Measurements from ENCODE around the gene COL4A1. TPM values are rescaled to one million over a fixed set of nuclear protein-coding genes. Genes with fewer than 3 reads are reported as not detected.

Gene COL4A1
- total RNA-seq, 2 donors from 2014 or later = 80.4 to 253 TPM

- Histone ChIP-seq H3K27ac (peak overlapping the region in 1 of 4 donors; percentile 17), H3K4me3 (no peak overlapping the region), H3K4me1 (peaks cover 14% of the 10 kb centered on the region), H3K9me3 (no peaks in the 10 kb centered on the region), H3K27me3 (no peaks in the 10 kb centered on the region), H3K36me3 (replicated peaks in 1 of 2; ENCODE audit: insufficient read depth in 1 of 2, low read depth in 2 of 2) (no peaks in the 10 kb centered on the region)
- DNase-seq = no peak
- WGBS, 2 donors = 77% methylated on average over 7 to 11 of the region's 11 CpGs
- TF ChIP-seq CTCF (IDR thresholded peaks at IDR 0.05) (no peak), POLR2A (IDR thresholded peaks at IDR 0.05) (no peak)
- no peak for ATAC-seq
- intact Hi-C loops (cut with DNase I) = no loop called here
These were observed 44.9 kb downstream of the COL4A1 start for GRCh38 chr13:110262082-110262436.

- intact Hi-C loops (cut with DNase I) = no loop called here
- H3K27me3 ChIP-seq = no peaks in the 10 kb centered on the region
- DNase-seq (no peak), ATAC-seq (no peak)
- H3K9me3 ChIP-seq = no peaks in the 10 kb centered on the region
- H3K27ac ChIP-seq = no peak overlapping the region
- no peak overlapping the region for H3K4me3 ChIP-seq
- 72 to 75% methylated on average over 11 to 17 of the region's 19 CpGs for WGBS, 2 donors
- TF ChIP-seq POLR2A (IDR thresholded peaks at IDR 0.05) = no peak
- TF ChIP-seq CTCF (IDR thresholded peaks at IDR 0.05) = no peak
- H3K36me3 ChIP-seq (replicated peaks in 1 of 2; ENCODE audit: insufficient read depth in 1 of 2, low read depth in 2 of 2) = no peaks in the 10 kb centered on the region
- peaks cover 14% of the 10 kb centered on the region for H3K4me1 ChIP-seq
These were observed 45.5 kb downstream of the COL4A1 start for GRCh38 chr13:110261166-110262081.

GRCh38 chr13:110259651-110260050 is 47.3 kb downstream of the COL4A1 start:
- peaks cover 14% of the 10 kb centered on the region for H3K4me1 ChIP-seq
- intact Hi-C loops (cut with DNase I) = no loop called here
- 62 to 65% methylated on average over 6 of the region's 6 CpGs for WGBS, 2 donors
- peak overlapping the region in 1 of 4 donors; percentile 34 for H3K27ac ChIP-seq
- no peaks in the 10 kb centered on the region for H3K9me3 ChIP-seq
- no peaks in the 10 kb centered on the region for H3K27me3 ChIP-seq
- no peaks in the 10 kb centered on the region for H3K36me3 ChIP-seq (replicated peaks in 1 of 2; ENCODE audit: insufficient read depth in 1 of 2, low read depth in 2 of 2)
- no peak overlapping the region for H3K4me3 ChIP-seq
- DNase-seq (no peak), ATAC-seq (no peak)
- TF ChIP-seq CTCF (IDR thresholded peaks at IDR 0.05) = no peak
- no peak for TF ChIP-seq POLR2A (IDR thresholded peaks at IDR 0.05)

- intact Hi-C loops (cut with DNase I) = no loop called here
- Histone ChIP-seq H3K9me3 (no peaks in the 10 kb centered on the region), H3K36me3 (replicated peaks in 1 of 2; ENCODE audit: insufficient read depth in 1 of 2, low read depth in 2 of 2) (no peaks in the 10 kb centered on the region), H3K4me3 (no peak overlapping the region), H3K27ac (peak overlapping the region in 1 of 4 donors; percentile 34), H3K27me3 (no peaks in the 10 kb centered on the region), H3K4me1 (peaks cover 14% of the 10 kb centered on the region)
- TF ChIP-seq POLR2A (IDR thresholded peaks at IDR 0.05) = no peak
- no peak for TF ChIP-seq CTCF (IDR thresholded peaks at IDR 0.05)
- 85% methylated on average over 12 of the region's 12 CpGs for WGBS, 2 donors
- DNase-seq = no peak
- ATAC-seq = no peak
These were observed 47.9 kb downstream of the COL4A1 start for GRCh38 chr13:110258876-110259631.
